Measurements from ENCODE around the gene RHCG.
A peak's percentile ranks its signal among the peaks of the same experiment; 100 is the strongest.

Gene RHCG

DNA sequence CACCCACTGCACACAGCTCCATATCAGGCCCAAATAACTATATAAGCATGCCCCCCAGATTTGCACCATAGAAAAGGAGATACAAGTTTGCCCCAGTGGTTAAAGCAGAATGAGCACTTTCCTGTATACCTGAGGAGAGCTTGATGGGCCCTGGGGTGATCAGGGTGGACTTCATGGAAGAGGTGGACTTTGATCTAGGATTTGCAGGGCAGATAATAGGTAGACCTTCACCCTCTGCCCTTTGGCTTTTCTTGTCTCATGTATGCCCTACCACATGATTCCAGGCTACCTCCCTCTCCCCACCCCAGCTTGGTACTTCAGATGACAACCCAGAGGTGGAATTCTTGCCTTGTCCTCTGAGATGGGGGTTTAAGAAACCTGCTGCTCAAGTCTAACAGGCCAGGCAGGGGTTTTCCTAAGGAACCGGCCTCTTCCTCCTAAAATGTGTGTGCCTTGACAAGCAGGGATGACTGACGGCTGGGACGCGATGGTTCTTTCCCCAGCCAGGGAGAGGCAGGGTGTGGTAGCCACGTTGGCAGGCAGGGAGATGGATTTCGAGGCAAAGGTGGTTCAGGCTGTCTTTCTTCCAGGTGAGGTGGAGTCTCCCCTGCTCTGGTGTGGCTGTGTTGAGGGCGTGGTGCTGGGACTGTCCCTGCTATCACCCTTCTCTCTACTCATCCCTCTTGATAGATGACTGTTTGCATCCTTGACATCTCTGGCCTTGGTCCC is 6.6 kb upstream of the RHCG start:
- no peak for DNase-seq

DNA sequence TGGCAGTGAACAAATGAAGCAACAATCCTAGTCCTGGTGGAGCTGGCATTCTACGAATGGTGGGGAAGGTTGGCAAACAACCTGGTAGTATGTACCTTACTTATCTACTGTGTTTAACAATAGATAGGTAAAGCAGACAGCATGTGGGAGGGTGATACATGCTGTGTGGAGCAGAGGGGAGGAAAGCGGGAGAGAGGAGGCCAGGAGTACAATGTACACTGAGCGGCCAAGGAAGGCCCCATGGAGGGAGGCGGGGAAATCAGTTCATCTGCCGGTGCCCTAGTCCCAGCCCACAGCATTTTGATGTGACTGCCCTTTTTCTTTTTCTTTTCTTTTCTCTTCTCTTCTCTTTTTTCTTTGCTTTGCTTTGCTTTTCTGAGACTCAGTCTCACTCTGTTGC is 5.3 kb upstream of the RHCG start:
- no peak for DNase-seq

DNA sequence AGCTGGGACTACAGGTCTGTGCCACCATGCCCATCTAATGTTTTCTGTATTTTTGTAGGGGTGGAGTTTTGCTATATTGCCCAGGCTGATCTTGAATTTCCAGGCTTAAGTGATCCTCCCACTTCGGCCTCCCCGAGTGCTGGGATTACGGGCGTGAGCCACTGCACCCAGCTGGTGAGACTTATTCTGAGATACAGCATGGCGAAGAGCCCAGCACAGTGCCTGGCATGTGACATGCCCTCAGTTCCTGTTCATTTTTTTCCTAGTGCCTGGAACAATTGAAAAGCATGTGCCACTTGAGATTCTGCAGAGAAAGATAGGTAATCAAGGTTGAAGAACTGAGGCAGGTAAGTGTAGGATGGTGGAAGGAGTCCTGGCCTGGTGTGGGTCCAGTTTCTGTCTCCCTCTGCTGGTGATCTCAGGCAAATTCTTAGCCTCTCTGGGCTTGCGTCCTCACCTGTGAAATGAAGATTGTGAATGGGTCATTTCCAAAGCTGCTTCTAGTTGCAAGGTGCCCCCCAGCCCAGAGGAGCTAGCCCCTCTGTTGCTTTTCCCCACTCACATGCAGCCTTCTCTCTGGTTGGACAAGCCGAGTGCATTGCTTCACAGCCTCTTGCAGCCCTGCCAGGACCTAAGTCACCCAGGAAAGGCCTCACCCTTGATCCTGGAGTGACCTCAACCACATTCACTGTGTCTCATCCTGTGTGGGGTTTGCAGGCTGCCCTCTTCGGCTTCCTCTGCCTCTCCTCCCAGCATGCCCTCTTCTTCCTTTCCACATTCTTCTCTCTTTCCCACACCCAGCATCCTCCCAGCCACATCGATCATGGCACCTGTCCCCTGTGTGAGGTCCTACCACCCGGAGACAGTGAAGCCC is 4.3 kb upstream of the RHCG start:
- DNase-seq = no peak

DNA sequence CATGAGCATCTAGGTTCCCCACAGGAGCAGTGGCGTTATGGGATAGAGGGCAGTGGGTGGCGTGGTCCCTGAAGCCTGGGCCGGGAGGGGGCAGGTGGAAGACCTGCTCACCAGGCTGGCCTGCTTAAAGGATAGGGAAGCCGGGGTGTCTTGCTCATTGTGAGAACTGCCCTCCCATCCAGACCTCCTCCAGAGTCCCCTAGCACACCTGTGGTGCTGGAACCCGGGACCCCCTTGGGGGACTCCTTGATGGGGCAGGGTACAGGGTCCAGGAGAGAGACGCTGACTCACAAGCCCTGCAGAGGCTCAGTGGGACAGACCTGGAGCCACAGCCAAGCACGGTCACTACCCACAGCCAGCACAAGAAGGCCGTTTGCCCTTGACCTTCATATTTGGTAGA is 2.8 kb upstream of the RHCG start:
- no peak for DNase-seq

DNA sequence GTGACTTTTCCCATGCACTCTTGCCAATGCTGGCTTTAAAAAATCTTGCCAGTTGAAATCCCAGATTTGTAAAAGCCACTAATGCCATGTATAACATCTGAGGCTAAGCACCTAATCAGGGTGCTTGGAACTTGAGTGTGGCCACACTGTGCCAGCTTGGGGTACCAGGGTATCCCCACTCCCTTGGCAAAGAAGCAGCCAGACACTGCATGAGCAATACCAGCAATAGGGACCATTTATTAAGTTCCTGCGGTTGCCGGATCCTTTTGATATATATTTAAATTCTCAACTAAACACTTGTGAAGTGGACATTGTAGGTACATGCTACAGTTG is 2.2 kb upstream of the RHCG start:
- DNase-seq = no peak

DNA sequence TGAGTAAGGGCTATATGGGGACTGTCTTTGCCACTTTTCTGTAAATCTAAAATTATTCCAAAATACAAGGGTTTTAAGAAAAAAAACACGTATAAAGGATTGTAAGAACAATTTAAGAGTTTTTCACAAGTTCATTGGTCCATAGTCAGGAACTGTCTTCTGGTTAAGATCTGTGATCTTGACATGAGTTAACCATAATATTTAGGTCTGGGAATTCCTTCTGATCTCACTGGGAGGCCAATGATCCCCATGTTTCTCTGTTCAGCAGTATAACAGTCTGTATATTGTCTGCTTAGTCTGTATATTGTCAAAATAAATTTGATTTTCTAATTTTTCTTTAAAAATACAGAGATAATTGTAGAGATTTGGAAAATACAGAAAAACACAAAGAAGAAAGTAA is 848 bp upstream of the RHCG start:
- no peak for DNase-seq

DNA sequence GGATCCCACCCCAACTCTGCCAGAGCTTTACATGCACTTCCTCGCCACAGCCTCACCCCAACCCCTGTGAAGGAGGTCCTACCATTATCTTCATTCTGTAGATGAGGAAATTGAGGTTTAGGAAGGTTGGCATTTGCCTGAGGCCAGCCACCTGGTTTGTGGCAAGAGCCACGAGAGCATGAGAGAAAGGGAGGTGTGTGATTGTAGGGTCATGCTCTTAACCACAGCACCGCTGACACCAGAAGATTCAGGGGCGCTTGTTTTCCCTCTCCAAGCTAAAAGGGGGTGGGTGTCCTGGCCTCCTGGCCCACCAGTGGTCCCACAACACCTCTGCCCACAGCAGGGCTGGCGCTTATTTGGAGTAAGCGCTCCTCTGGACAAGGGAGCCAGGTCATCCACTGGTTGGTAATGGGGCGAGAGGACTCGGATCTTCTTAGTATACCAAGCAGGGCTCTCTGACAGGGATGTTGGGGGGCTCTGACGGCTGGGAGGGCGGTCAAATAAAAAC is 691 bp downstream of the RHCG start:
- DNase-seq = no peak

DNA sequence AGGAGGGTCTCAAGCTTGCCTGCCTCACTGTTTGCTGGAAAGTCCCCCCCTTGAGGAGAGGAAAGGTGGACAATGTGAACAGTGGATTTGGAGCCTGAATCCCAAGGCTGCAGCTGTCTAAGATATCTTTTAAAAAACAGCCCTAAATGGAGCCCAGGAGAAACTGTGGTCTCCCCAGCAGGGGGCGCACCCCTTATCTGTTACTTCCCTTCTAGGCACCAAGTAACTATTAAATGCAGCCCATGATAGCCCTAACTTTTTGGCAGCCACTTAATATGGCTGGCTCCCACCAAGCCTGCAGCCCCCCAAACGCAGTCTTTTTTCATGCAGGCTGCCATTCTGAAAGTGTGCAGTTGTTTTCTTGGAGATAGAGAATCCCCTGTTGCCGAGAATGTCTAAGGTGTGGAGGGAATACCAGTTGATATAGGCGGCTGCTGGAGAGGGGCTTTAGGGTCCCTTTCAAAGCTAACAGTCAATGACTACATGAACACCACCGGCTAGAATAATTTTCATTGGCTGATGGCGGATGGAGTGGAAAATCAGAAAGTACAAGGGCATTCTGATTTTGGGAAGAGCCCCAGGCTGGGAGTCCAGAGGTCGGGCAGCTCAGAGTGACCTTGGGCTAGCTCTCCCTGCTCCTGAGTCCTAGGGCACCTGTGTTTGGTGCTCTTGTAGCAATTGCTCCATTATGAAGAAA is 1.3 kb downstream of the RHCG start:
- DNase-seq = no peak

DNA sequence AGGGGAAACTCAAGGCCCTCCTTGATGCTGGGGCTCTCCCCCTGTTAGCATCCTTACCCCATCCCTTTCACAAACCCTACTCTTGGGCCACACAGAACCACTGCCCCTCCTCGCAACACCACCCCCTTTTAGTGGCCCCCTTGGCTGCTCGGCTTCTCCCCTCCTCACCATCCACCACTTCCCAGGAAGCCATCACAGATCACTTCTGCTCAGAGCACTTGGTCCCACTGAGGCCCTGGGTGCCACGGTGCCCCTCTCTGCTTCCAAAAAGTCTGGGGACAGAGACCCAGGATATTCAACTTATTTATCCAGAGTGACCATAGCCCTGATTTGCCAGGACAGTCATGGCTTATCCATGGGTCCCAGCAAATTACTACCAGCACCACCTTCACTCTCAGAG is 2.4 kb downstream of the RHCG start:
- DNase-seq = no peak

DNA sequence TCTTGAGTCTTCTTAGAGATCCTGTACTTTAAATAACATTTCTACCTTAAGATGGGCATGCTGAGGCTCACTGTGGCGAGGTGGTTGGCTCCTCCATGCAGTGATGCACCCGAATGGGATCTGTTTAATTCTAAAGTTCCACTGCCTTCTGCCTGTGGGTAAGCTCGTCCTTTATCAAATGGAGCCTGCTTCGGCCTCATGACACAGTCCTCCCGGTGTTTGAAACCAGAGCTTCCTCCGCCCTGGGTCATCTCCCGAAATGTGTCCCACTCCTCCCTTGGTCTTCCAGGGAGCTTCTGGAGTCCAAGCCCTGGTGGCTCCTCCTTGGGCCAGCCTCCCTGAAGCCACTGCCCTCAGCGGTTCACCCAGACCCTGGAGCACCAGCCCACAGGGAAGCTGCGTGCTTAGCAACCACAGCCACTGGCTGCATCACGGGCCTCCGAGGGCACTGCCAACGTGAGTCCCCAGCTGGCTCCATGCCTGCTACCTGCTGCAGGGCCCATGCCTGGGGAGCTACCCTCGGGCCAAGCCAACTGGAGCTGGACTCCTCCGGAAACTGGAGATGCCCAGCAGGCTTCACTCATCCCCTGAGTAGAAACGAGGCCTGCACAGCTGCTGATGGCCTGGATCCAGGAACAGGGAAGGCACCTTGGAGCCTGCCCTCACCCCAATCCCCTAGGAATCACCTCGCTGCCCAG is 3.3 kb downstream of the RHCG start:
- DNase-seq = no peak

DNA sequence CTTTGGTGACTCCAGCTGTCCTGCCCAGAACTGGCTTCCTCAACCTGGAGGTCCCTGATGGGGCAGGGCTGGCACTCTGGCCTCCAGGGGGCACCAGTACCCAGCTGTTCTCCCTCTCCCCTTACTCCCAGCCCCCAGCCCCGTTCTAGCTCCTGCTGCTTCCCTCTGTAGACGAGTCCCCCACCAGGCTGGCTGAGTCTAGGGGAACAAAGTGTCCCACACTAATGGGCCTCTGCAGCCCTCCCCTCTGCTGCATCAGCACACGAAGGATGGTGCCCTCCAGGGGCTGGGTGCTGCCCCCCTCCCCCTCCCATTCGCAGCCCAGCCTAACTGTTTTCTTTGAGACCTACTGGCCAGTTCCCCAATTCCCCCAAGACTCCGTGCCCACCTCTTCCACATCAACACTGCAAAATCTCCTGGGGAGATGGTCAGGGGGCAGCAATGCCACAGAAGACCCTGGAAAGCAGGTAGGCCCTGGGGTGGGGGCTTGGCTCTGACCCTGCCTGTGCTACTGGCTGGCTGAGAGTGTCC is 4.2 kb downstream of the RHCG start:
- DNase-seq = no peak

DNA sequence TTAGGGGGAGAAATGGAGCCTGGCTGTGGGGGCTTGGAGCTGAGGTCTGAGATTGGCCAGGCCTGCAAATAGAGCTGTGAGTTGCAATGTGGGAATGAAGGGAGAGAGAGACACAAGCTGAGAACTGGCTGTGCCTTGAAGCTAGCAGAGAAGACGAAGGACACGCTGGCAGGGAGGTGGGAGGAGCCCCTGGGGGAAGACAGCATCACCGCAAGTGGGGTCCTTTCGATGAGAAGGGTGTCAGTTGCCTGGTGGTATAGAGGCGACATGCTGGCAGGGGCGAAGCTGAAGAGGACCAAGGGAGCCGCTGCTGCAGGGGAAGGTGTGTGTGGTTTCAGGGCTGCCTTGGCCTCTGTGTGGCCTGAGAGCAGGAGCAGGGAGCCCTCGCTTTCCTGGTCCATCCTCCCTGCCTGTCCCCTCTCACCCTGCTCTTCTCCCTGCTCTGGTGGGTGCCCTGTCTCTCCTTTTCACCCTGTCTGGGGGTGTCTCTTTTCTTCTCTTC is 5.5 kb downstream of the RHCG start:
- DNase-seq = no peak

DNA sequence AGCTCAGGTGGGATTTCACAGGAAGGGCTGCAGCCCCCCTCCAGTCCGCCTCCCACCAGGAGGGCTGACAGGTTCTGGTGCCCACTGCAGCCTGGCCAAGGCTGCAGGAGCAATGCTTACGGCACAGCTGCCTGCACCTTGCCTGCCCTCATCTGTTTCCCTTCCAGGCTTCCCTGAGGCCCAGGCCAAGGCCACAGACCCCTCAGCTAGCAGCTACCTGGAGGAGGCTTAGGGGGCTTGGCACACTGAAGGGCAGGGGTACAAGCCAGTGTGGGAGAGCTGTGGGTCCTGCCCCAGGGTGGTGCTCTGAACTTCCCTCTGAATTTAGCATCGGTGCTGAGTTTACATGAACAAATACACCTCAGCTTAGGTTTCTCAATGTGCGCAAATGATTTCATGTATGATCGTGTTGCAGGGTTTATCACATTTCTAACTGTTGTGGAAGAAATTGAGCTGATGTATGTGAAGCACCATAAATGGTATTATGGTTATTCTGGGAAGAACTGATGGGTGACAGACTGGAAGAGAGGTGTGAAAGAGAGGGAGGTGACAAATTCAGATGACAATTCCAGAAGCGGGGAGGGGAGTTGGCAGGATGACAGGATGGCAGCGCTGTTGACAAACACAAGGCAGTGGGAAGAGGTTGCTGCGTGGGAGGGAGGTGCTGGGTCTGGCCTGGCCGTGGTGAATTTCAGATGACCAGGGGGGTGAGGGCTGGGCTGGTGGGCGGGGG is 6.1 kb downstream of the RHCG start:
- no peak for DNase-seq

DNA sequence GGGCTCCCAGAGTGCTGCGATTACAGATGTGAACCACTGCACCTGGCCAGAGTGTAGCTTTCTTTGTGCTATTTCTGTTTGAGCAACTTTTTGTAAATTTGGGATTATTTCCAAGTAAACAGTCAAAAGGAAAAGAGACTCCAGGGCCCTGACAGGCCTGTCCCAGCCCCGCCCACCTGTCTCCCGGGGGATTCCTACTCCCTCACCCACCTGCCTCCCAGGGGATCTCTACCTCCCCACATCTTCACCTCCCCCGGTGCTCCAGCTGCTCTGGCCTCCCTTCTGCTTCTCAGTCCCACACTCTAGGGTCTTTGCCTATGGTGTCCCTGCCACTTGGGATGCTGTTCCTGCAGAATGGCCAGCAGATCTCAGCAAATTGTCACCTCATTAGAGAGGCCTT is 7.0 kb downstream of the RHCG start:
- peak; percentile 46 for DNase-seq

DNA sequence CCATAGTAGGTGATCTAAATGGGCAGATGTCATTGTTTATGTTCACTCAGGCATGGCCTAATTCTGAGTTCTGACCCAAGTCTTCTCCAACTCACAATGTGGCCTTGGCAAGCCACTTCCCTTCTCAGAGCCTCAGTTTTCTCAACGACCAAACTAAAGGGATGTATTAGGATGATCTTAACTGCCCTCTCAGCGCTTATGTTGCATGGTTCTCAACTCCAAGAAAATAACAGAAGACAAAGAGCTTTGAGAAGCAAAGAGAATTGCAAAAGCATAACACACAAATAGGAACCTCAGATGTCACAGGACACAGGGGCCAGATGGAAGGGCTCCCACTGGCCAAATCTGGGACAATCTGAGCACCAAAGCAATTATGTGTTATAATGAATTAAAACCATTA is 8.6 kb downstream of the RHCG start:
- no peak for DNase-seq

DNA sequence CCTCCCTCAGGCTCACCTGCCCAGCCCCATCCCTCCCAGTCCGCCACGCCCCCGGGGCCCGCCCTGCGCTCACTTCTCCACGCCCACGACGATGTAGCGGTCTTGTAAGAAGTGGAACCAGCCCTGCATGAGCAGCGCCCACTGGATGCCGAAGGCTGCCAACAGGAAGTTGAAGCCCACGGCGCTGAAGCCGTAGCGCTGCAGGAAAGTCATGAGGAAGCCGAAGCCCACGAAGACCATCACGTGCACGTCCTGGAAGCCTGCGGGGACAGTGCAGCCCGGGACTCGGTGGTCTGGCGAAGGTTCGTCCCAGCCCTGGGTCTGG is 9.7 kb downstream of the RHCG start:
- no peak for DNase-seq

DNA sequence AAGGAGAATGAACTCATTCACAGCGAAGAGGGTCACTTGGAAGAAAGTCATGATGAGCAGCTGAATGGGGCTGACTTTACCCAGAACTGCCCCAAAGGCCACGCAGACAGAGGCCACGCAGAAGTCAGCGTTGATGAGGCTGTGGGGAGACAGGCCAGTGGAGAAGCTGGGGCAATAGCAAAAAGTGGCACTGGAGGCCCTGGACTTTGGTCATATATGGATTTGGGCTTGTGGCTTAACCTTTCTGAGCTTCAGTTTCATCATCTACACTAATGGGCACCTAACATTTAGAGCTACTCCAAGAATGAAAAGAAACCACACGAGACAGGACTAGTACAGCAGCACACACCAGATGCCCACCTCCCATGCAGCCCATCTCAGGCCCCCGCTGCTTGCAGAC is 13.3 kb downstream of the RHCG start:
- no peak for DNase-seq

DNA sequence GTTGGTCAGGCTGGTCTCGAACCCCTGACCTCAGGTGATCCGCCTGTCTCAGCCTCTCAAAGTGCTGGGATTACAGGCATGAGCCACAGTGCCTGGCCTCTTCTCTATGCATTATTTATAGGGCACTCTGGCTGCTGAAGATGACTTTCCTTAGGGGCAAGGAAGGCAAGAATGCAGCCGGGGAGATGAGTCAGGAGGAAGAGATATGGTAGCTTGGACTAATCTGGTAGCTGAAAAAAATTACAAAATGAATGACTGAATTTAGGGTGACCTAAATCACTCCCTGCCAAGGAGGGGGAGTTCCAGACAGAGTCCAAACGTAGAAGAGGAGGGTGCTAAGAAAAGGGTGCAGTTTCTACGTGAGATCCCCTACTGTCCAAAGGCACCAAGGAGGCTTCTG is 14.2 kb downstream of the RHCG start:
- no peak for DNase-seq

DNA sequence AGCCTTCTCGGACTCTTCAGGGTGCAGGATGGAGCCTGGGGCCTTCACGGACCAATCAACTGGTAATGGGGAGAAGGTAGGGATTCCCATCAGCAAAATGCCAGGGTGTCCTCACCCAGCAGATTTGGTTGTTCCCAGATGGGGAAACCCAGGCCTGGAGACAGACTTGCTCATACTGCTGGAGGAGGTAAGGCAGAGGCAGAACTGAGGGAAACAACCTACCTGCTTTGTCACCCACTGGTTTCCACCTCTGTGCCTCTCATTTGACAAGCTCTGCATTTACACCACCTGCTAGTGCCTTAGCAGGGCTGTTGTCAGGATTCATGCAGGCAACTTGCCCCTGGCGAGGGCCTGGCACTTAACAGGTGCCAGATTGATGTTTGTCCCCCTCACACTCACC is 15.9 kb downstream of the RHCG start:
- DNase-seq = no peak

DNA sequence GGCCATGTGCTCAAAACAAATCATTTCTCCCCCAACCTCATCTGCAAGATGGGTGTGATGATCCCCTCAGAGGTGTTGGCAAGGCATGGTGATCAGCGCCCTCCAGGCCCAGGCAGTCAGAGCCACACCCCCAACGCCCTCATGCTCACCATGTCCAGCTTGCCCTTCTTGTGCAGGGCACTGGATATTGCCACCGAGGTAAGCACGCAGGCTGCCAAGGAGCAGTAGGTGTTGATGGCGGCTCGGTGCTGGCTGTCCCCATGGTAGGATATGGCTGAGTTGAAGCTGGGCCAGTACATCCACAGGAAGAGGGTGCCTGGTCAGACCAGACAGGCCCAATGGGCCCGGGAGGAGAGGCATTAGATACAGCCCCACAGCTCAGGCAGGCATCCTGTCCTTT is 17.2 kb downstream of the RHCG start:
- DNase-seq = no peak

DNA sequence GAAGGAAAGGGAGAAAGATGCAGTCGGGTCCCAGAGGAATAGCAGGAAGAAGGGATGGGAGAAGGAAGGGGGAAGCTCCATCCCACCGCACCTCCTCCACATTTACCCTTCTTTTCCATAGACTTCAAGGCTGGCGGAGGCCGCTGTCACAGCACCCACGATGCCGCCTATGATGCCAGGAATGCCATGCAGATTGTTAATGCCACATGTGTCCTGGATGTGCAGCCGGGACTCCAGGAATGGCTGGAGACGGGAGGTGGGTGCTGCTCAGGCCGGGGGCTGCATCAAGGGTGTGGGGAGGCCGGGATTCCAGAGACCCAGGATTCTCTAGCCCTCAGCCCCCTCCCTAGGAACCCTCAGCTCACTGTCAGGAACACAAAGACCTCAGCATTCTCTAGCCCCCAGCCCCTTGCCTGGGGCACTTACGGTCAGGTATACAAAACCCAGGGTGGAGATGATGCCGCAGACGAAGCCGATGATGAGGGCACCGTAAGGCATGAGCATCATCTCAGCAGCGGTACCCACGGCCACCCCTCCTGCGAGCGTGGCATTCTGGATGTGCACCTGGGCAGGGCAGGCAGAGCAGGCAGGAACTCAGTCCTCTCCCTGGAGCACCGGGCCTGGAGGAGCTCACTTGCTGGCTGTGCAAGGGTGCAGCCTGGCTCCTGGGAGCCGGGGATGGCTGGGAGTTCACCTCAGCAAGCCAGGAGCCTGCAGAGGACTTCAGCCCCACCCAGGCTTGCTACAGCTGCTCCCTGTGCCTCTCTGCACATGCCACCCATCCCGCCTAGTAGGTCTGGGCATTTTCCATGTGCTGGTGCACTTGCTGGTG is 18.8 kb downstream of the RHCG start:
- no peak for DNase-seq

Data from NCI-H1436 treated with DMSO at 0.1 percent for 48 hours (cell line).